ENCODE measurements around the gene P2RX4. TPM values are rescaled to one million over a fixed set of nuclear protein-coding genes. Genes with fewer than 3 reads are reported as not detected.
A peak's percentile ranks its signal among the peaks of the same experiment; 100 is the strongest.

The P2RX4 gene
- total RNA-seq, 4 donors from 2014 or later, result 20.1 to 57.2 (median 33.6) TPM

- Histone ChIP-seq H3K4me1 (peaks cover 0 to 44% (median 10%) of the 10 kb centered on the region in 4 donors), H3K27me3 (no peaks in the 10 kb centered on the region), H3K4me3 (peak overlapping the region; percentile 1 to 39 (median 17)), H3K9me3 (no peaks in the 10 kb centered on the region), H3K27ac (peak overlapping the region; percentile 30 to 75 (median 70)), H3K36me3 (peaks cover 0 to 67% (median 0%) of the 10 kb centered on the region in 3 donors)
- TF ChIP-seq EP300 (IDR thresholded peaks at IDR 0.05), result peak in 1 of 2 donors; percentile 47
- no peak for TF ChIP-seq POLR2A (IDR thresholded peaks at IDR 0.05)
- peak in 1 of 5 experiments; percentile 22 for TF ChIP-seq CTCF (IDR thresholded peaks at IDR 0.05)
- DNase-seq (ENCODE audit: low spot score in 2 of 2), result peak; percentile 36 to 43
- 35 to 44% methylated on average over 37 to 38 of the region's 38 CpGs for WGBS, 2 donors
These were observed 30.7 kb downstream of the P2RX4 start for GRCh38 chr12:121240484-121241101.

- peaks cover 0 to 64% (median 0%) of the 10 kb centered on the region in 3 donors for H3K36me3 ChIP-seq
- peaks cover 0 to 44% (median 10%) of the 10 kb centered on the region in 4 donors for H3K4me1 ChIP-seq
- H3K27me3 ChIP-seq, result no peaks in the 10 kb centered on the region
- peak overlapping the region; percentile 30 to 75 (median 70) for H3K27ac ChIP-seq
- H3K9me3 ChIP-seq, result no peaks in the 10 kb centered on the region
- DNase-seq (ENCODE audit: low spot score in 2 of 2), result no peak
- H3K4me3 ChIP-seq, result no peak overlapping the region
- WGBS, 2 donors, result 65 to 75% methylated on average over 16 to 17 of the region's 17 CpGs
- TF ChIP-seq EP300 (IDR thresholded peaks at IDR 0.05), result no peak
- no peak for TF ChIP-seq CTCF (IDR thresholded peaks at IDR 0.05)
- TF ChIP-seq POLR2A (IDR thresholded peaks at IDR 0.05), result no peak
These were observed 31.4 kb downstream of the P2RX4 start for GRCh38 chr12:121241156-121241970.

- no peak for DNase-seq (ENCODE audit: low spot score in 2 of 2)
- no peak overlapping the region for H3K27ac ChIP-seq
- TF ChIP-seq EP300 (IDR thresholded peaks at IDR 0.05) (no peak), CTCF (IDR thresholded peaks at IDR 0.05) (no peak), POLR2A (IDR thresholded peaks at IDR 0.05) (no peak)
- H3K4me3 ChIP-seq, result no peak overlapping the region
- peaks cover 0 to 78% (median 0%) of the 10 kb centered on the region in 3 donors for H3K36me3 ChIP-seq
- peaks cover 0 to 18% (median 5%) of the 10 kb centered on the region in 4 donors for H3K4me1 ChIP-seq
- no peaks in the 10 kb centered on the region for H3K9me3 ChIP-seq
- WGBS, 2 donors, result 86 to 89% methylated on average over 14 of the region's 14 CpGs
- no peaks in the 10 kb centered on the region for H3K27me3 ChIP-seq
These were observed 35.1 kb downstream of the P2RX4 start for GRCh38 chr12:121245031-121245430.

- TF ChIP-seq EP300 (IDR thresholded peaks at IDR 0.05) (no peak), CTCF (IDR thresholded peaks at IDR 0.05) (no peak), POLR2A (IDR thresholded peaks at IDR 0.05) (no peak)
- peaks cover 0 to 87% (median 0%) of the 10 kb centered on the region in 3 donors for H3K36me3 ChIP-seq
These were observed 36.0 kb downstream of the P2RX4 start for GRCh38 chr12:121245951-121246350.

More at GRCh38 chr12:121245951-121246350, 36.0 kb downstream of the P2RX4 start:
- no peak overlapping the region for H3K27ac ChIP-seq
- DNase-seq (ENCODE audit: low spot score in 2 of 2), result no peak
- H3K4me3 ChIP-seq, result no peak overlapping the region
- H3K4me1 ChIP-seq, result peaks cover 0 to 8% (median 4%) of the 10 kb centered on the region in 4 donors
- 85 to 90% methylated on average over 7 of the region's 7 CpGs for whole genome bisulfite sequencing, 2 donors
- H3K9me3 ChIP-seq, result no peaks in the 10 kb centered on the region
- H3K27me3 ChIP-seq, result no peaks in the 10 kb centered on the region

All from tibial nerve (tissue), 4 donors.